Adrenal gland (tissue), 5 donors: ENCODE results near the gene TTC23.

Source experiments
- CTCF ChIP-seq, 6 experiments: fragments of 450-650 bp in 4 of 6; fragments of 200-600 bp in 2 of 6; sonication (generic) in 1 of 6; IDR thresholded peaks; 1 replicate in 5 of 6; 2 replicates in 1 of 6; pipeline versions ENCODE4 v1.5.1 to v1.8.0; 2016 to 2021; ENCODE audit warnings: antibody characterized with exemption in 6 of 6, mild to moderate bottlenecking in 2 of 6, moderate library complexity in 1 of 6
- POLR2A ChIP-seq, 2 donors: fragments of 450-650 bp; IDR thresholded peaks; one replicate each; pipeline ENCODE4 v1.6.1; 2017; ENCODE audit warnings: antibody characterized with exemption in 2 of 2, mild to moderate bottlenecking in 2 of 2, moderate library complexity in 1 of 2
- donor health status: DM: no; HTN: no; CAD: no.

- no peak for TF ChIP-seq POLR2A (IDR thresholded peaks at IDR 0.05)
- no peak for TF ChIP-seq CTCF (IDR thresholded peaks at IDR 0.05)
Measured at GRCh38 chr15:99115300-99116215, 133.8 kb downstream of the TTC23 start.
